Mucosa of gallbladder (tissue), 1 donor: Measurements from ENCODE around the gene TMEM59L. TPM values are rescaled to one million over a fixed set of nuclear protein-coding genes. Genes with fewer than 3 reads are reported as not detected.

Experiments
- DNase-seq: peaks from one replicate; pipeline ENCODE4 v3.0.0-alpha.2; 2020; ENCODE audit warnings: low spot score
- total RNA-seq: library from RNA; stranded (reverse); gene quantifications from one replicate; pipeline ENCODE4 v1.2.1, GENCODE V29; 2021
- donor health status: DM: no; HTN: no; CAD: no.

Gene TMEM59L
- total RNA-seq, 1 donor from 2014 or later: 10.9 TPM

GRCh38 chr19:18636969-18637629 is 24.4 kb downstream of the TMEM59L start, which contains the start of gene KLHL26:
Gene KLHL26 (plus strand): TSS chr19:18637028. CDS start chr19:18637055, 27 bp downstream.
- DNase-seq: no peak

- peak; percentile 62 for DNase-seq
These were observed 25.3 kb downstream of the TMEM59L start for GRCh38 chr19:18637673-18638630.

GRCh38 chr19:18639706-18640243 is 27.1 kb downstream of the TMEM59L start:
- DNase-seq: no peak

GRCh38 chr19:18644196-18645034 is 31.7 kb downstream of the TMEM59L start:
- DNase-seq: no peak

- DNase-seq: no peak
These were observed 32.4 kb downstream of the TMEM59L start for GRCh38 chr19:18645035-18645511.

GRCh38 chr19:18646535-18647370 is 34.1 kb downstream of the TMEM59L start:
- no peak for DNase-seq

- no peak for DNase-seq
These were observed 34.7 kb downstream of the TMEM59L start for GRCh38 chr19:18647371-18647767.

GRCh38 chr19:18647807-18648206 is 35.1 kb downstream of the TMEM59L start:
- no peak for DNase-seq

- no peak for DNase-seq
These were observed 36.3 kb downstream of the TMEM59L start for GRCh38 chr19:18648973-18649315.

- DNase-seq: peak; percentile 33
These were observed 36.8 kb downstream of the TMEM59L start for GRCh38 chr19:18649371-18650020.

GRCh38 chr19:18650021-18650390 is 37.3 kb downstream of the TMEM59L start:
- peak; percentile 59 for DNase-seq

GRCh38 chr19:18650468-18651041 is 37.9 kb downstream of the TMEM59L start:
- peak; percentile 55 for DNase-seq

GRCh38 chr19:18651300-18651699 is 38.6 kb downstream of the TMEM59L start:
- no peak for DNase-seq

- no peak for DNase-seq
These were observed 39.1 kb downstream of the TMEM59L start for GRCh38 chr19:18651733-18652132.

GRCh38 chr19:18653853-18654252 is 41.2 kb downstream of the TMEM59L start:
- DNase-seq: no peak

GRCh38 chr19:18654469-18654868 is 41.8 kb downstream of the TMEM59L start:
- no peak for DNase-seq

- no peak for DNase-seq
These were observed 42.6 kb downstream of the TMEM59L start for GRCh38 chr19:18655173-18655844.

GRCh38 chr19:18656337-18657086 is 43.8 kb downstream of the TMEM59L start:
- DNase-seq: no peak
